ENCODE data around the gene CALML3. TPM values are rescaled to one million over a fixed set of nuclear protein-coding genes. Genes with fewer than 3 reads are reported as not detected.

Gene CALML3
- total RNA-seq, 1 experiment from 2014 or later, result not detected

DNA sequence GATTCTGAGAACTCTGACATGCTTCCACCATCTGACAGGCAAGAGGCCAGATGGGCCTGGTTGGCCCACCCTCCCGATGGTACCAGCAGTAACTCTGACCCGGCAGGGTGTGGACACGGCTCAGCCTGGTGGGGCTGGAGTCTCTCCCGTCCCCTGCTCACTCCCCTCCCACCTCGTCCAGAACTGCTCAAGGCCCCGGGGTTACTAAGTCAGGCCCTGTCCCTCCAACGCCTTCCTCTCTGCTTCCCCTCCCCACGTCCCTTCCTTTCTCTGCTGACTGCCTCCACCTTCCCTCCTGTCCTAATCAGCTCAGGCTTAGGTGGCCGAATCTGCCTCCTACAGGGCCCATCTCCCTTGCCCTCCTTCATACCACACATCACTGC is 37.9 kb upstream of the CALML3 start:
- Histone ChIP-seq H3K27me3 (ENCODE audit: insufficient read depth, low read length) (no peaks in the 10 kb centered on the region), H3K79me2 (ENCODE audit: insufficient read depth, low read length) (no peaks in the 10 kb centered on the region), H3K56ac (ENCODE audit: insufficient read length, low read depth, low read length) (no peak overlapping the region), H2AFZ (ENCODE audit: low read length) (no peak overlapping the region), H2BK120ac (ENCODE audit: low read depth, low read length, poor library complexity, severe bottlenecking) (no peak overlapping the region), H3K23me2 (ENCODE audit: insufficient read length, low read depth, low read length, poor library complexity, severe bottlenecking) (no peaks in the 10 kb centered on the region), H3T11ph (ENCODE audit: low read length) (no peak overlapping the region), H3K23ac (ENCODE audit: insufficient read length, low read depth, low read length) (no peak overlapping the region), H3K4ac (ENCODE audit: low read depth, low read length) (no peak overlapping the region), H4K20me1 (ENCODE audit: control insufficient read depth, insufficient read depth, insufficient read length) (no peaks in the 10 kb centered on the region), H2BK5ac (ENCODE audit: insufficient read length, low read length) (no peak overlapping the region), H3K27ac (ENCODE audit: insufficient read length, low read depth, low read length) (no peak overlapping the region), H4K91ac (ENCODE audit: insufficient read length, low read depth, low read length) (no peak overlapping the region), H3K4me1 (ENCODE audit: insufficient read depth, low read length) (peaks cover 1% of the 10 kb centered on the region; the same call in 1 of the 2 replicates), H3K9ac (ENCODE audit: extremely low read depth, insufficient read length, low read length) (no peak overlapping the region), H4K5ac (ENCODE audit: insufficient read length, low read depth, low read length) (no peak overlapping the region), H3K4me2 (ENCODE audit: insufficient read depth, insufficient read length, low read length) (no peak overlapping the region), H2BK20ac (ENCODE audit: low read depth, low read length, poor library complexity, severe bottlenecking) (no peak overlapping the region), H3K14ac (ENCODE audit: insufficient read depth, low read length) (no peak overlapping the region), H3K79me1 (ENCODE audit: insufficient read depth, low read depth, low read length, poor library complexity, severe bottlenecking) (no peaks in the 10 kb centered on the region), H4K8ac (replicated peaks; ENCODE audit: insufficient read length, low read depth, low read length) (no peak overlapping the region), H2BK12ac (ENCODE audit: insufficient read length, low read depth, low read length) (no peak overlapping the region), H3K18ac (ENCODE audit: insufficient read length, low read depth, low read length) (no peak overlapping the region), H2BK15ac (ENCODE audit: low read depth, low read length) (no peak overlapping the region), H3K9me3 (ENCODE audit: control insufficient read depth, low read depth, low read length) (no peaks in the 10 kb centered on the region), H2AK5ac (ENCODE audit: insufficient read length, low read length) (no peak overlapping the region)
- Mint-ChIP-seq H3K4me1 (peaks cover 23 to 42% of the 10 kb centered on the region in 2 experiments), H3K36me3 (ENCODE audit: insufficient read depth in 1 of 3, low read depth in 3 of 3) (peaks cover 0 to 1% (median 0%) of the 10 kb centered on the region in 3 experiments; a peak in 3 of 7 replicates), H3K27ac (peak overlapping the region in 1 of 3 experiments; percentile 44; a peak in 2 of 7 replicates), H3K9me3 (peaks cover 1 to 3% of the 10 kb centered on the region in 2 experiments; a peak in 3 of 5 replicates), H3K4me3 (no peak overlapping the region), H3K27me3 (ENCODE audit: low read depth) (peaks cover 7% of the 10 kb centered on the region)
- DNase-seq, result no peak
- TF ChIP-seq, protein P1, sequence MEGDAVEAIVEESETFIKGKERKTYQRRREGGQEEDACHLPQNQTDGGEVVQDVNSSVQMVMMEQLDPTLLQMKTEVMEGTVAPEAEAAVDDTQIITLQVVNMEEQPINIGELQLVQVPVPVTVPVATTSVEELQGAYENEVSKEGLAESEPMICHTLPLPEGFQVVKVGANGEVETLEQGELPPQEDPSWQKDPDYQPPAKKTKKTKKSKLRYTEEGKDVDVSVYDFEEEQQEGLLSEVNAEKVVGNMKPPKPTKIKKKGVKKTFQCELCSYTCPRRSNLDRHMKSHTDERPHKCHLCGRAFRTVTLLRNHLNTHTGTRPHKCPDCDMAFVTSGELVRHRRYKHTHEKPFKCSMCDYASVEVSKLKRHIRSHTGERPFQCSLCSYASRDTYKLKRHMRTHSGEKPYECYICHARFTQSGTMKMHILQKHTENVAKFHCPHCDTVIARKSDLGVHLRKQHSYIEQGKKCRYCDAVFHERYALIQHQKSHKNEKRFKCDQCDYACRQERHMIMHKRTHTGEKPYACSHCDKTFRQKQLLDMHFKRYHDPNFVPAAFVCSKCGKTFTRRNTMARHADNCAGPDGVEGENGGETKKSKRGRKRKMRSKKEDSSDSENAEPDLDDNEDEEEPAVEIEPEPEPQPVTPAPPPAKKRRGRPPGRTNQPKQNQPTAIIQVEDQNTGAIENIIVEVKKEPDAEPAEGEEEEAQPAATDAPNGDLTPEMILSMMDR (conservative IDR thresholded peaks at IDR 0.05), result no peak
- WGBS (ENCODE audit: extremely low coverage, insufficient read length, low lambda C conversion rate), result no CpG with 5 or more reads among the region's 9 CpGs

Data from H9 (cell line).